Islet of Langerhans (tissue), 1 donor: ENCODE measurements around the gene TMEM51.
"Not testable (repeated sequence)": the region's sequence is repeated elsewhere in the genome, so short reads cannot be mapped to it uniquely, and the experiment has no call there.

Experiments
- FAIRE-seq: peaks from one replicate; lab custom pipeline; 2011; peaks lifted over from hg19 to GRCh38; lab: Jason Lieb, UNC

TMEM51 gene

GRCh38 chr1:15155191-15155590 is 1.6 kb downstream of the TMEM51 start:
- FAIRE-seq, result no peak

- FAIRE-seq, result no peak
Observed at GRCh38 chr1:15155888-15156741, 2.6 kb downstream of the TMEM51 start.

- no peak for FAIRE-seq
Observed at GRCh38 chr1:15156807-15157380, 3.3 kb downstream of the TMEM51 start.

GRCh38 chr1:15157524-15158399 is 4.2 kb downstream of the TMEM51 start:
- FAIRE-seq, result no peak

GRCh38 chr1:15158506-15159165 is 5.1 kb downstream of the TMEM51 start:
- FAIRE-seq, result no peak

GRCh38 chr1:15159166-15159555 is 5.6 kb downstream of the TMEM51 start:
- no peak for FAIRE-seq

GRCh38 chr1:15160626-15161025 is 7.1 kb downstream of the TMEM51 start:
- no peak for FAIRE-seq

- no peak for FAIRE-seq
Observed at GRCh38 chr1:15167386-15167785, 13.8 kb downstream of the TMEM51 start.

- FAIRE-seq, result no peak
Observed at GRCh38 chr1:15168479-15168878, 14.9 kb downstream of the TMEM51 start.

- no peak for FAIRE-seq
Observed at GRCh38 chr1:15170071-15170470, 16.5 kb downstream of the TMEM51 start.

GRCh38 chr1:15171271-15171908 is 17.8 kb downstream of the TMEM51 start:
- FAIRE-seq, result no peak

GRCh38 chr1:15172405-15173259 is 19.1 kb downstream of the TMEM51 start:
- no peak for FAIRE-seq

GRCh38 chr1:15173863-15174614 is 20.5 kb downstream of the TMEM51 start:
- no peak for FAIRE-seq

GRCh38 chr1:15174615-15174983 is 21.1 kb downstream of the TMEM51 start:
- FAIRE-seq, result no peak

- FAIRE-seq, result not testable (repeated sequence)
Observed at GRCh38 chr1:15175324-15176094, 22.0 kb downstream of the TMEM51 start.

- no peak for FAIRE-seq
Observed at GRCh38 chr1:15176120-15176519, 22.6 kb downstream of the TMEM51 start.

- FAIRE-seq, result no peak
Observed at GRCh38 chr1:15176898-15177665, 23.5 kb downstream of the TMEM51 start.

GRCh38 chr1:15177710-15178166 is 24.2 kb downstream of the TMEM51 start:
- FAIRE-seq, result no peak
